Epithelial cell of esophagus (primary cell): ENCODE measurements around the gene RGS6.

Experiments
- DNase-seq: peaks from one replicate; pipeline ENCODE4 v3.0.0; 2010; ENCODE audit warnings: low read depth
- H3K4me3 ChIP-seq: 2 replicates; pipeline ENCODE4 v1.5.1; 2011; ENCODE audit warnings: mild to moderate bottlenecking, low read length, control low read depth
- CTCF ChIP-seq: IDR thresholded peaks from 2 replicates; pipeline ENCODE4 v1.5.1; 2011; ENCODE audit warnings: low read depth, mild to moderate bottlenecking, low read length, control low read depth, inconsistent platforms; ENCODE audit not compliant: insufficient read depth; ENCODE audit errors: missing control alignments

The RGS6 gene

GRCh38 chr14:72118841-72119240 lies 186.6 kb downstream of the RGS6 start:
- H3K4me3 ChIP-seq, result no peak overlapping the region
- TF ChIP-seq CTCF, result no peak
- no peak for DNase-seq

- no peak overlapping the region for H3K4me3 ChIP-seq
- TF ChIP-seq CTCF, result no peak
- DNase-seq, result no peak
Observed at GRCh38 chr14:72120315-72120714, 188.1 kb downstream of the RGS6 start.

DNA sequence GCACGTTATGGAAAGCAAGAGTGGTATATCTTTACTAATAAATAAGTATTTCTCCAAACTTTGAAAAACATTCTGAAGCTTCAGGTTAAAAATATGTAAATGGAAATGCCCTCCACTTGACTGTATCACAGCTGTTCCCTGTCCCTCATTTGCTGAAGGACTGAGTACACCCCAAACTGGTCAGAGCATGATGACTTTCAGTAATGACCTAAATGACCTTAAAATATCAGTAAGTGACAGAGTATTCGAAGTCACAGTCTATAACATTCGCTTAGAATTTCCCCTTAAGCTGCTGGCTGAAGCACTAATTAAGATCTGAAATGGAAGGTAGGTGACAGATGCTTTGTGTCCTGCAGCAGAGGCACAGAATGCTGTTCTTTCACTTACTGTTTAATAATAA lies 191.5 kb downstream of the RGS6 start:
- no peak for DNase-seq
- no peak overlapping the region for H3K4me3 ChIP-seq
- TF ChIP-seq CTCF, result no peak

- DNase-seq, result no peak
- no peak for TF ChIP-seq CTCF
- H3K4me3 ChIP-seq, result no peak overlapping the region
Observed at GRCh38 chr14:72124171-72124570, 191.9 kb downstream of the RGS6 start.

DNA sequence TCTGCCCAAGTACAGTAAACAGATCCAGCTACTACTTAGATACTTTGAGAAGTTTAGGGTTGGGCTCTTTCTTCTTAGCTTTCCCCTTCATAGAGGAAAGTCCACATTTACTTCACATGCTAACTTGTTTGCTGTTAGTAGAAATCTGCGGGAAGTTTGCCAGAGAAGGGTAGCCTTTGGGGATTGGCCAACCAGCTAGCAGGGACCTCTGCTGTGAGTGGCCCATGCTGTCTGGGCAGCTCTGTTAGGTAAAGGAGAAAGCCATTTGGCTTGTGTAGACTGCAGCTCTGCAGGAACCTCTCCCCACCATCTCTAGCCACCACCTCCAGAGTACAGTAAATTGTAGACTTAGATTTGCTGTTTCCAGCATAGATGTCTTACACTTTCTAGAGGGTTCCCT lies 193.9 kb downstream of the RGS6 start:
- no peak for DNase-seq
- TF ChIP-seq CTCF, result no peak
- no peak overlapping the region for H3K4me3 ChIP-seq

GRCh38 chr14:72126561-72126960 lies 194.3 kb downstream of the RGS6 start:
- H3K4me3 ChIP-seq, result no peak overlapping the region

More at GRCh38 chr14:72126561-72126960, 194.3 kb downstream of the RGS6 start:
- DNase-seq, result no peak
- TF ChIP-seq CTCF, result no peak
